Hepatocyte (in vitro differentiated cells): ENCODE data around the gene USP3.

Experiments
- CTCF ChIP-seq: fragments of 200-600 bp; sonication (generic); IDR thresholded peaks from 2 replicates; pipeline ENCODE4 v1.5.1; 2016; ENCODE audit warnings: antibody characterized with exemption, mild to moderate bottlenecking; ENCODE audit not compliant: poor library complexity
- EZH2 ChIP-seq: fragments of 200-600 bp; sonication (generic); IDR thresholded peaks from 2 replicates; pipeline ENCODE4 v1.6.1; 2016; ENCODE audit warnings: antibody characterized with exemption, mild to moderate bottlenecking, borderline replicate concordance

DNA sequence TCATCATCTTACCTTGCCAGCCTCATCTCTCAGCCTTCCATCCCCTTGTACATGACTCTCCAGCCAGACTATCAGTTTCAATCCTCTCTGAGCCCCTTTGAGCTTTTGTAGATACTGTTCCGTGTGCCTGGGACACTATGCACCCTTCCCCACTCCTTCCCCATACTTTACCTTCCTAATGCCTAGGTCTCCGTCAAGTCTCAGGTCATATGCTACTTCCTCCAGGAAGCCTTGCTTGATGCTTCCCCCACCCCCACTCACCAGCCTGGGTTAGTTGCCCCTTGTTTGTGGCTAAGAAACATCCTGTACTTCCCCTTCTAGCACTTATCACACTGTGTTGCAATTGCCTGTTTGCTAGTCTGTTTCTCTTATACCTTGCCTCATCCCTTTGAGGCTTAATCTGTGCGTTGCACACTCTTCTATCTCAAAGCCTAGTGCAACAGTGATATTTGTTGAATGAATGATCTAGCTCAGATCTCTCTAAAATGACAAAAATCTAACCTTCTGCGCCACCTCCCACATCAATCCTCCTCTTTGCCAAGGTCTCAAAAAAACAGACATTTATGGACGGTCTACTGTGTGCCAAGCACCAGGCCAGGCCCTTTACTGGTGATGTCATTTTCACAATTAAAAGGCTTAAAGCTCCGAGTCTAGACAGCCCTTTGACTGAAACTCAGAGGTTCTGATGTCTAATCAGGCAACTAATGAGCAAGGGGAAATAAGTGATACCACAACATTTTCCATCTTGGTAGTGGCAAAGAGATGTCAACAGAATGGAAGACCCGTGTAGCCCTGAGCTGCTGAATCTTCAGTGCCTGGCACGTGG is 6.5 kb upstream of the USP3 start:
- TF ChIP-seq CTCF (no peak), EZH2 (no peak)
